ENCODE measurements around the gene TMTC1.
"Not testable (repeated sequence)": the region's sequence is repeated elsewhere in the genome, so short reads cannot be mapped to it uniquely, and the experiment has no call there.

The TMTC1 gene

DNA sequence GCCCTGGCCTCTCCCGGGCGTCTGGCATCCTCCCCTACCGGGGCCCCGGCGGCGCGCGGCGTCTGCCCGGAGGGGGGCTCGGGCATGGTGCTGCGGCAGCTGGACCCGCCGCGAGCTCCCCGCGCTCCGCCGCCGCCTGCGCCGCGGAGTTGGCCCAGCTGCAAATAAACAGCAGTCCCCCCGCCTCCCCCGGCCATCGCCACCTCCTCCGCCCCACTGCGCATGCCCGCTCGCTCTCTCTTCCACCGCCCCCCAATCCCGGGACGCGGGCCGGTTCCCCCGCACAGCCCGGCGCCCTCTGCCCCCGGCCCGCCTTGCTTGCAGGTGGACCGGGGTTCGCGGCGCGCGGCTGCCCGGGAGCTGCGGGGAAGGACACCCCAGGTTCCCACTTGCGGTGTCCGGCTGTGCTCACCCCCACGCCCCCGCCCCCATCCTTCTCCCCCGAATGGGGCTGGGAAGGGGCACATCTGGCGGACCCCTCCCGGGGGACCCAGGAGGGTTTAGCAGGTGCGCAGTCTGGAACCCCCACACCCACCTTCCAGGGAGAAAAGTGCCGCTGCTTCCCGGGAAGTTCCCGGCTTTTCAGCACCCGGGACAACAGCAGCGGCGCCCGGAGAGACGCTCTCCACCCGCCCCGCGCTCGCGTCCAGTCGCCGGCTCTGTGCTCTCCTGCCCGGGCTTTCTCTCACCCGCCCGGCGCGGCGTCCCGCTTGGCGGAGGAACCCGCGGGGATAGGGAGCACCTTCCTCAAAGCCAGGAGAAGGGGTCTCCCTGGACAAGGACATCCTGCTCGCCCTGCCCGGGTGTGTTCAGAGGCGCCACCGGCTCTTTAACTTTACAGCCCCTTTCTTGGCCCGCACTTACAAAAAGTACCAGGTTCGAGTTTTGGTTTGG is at the start of gene TMTC1:
TSS of gene TMTC1 (minus strand) at position 170 of the 894 bp plus-strand sequence. CDS start 191 bp downstream, outside the sequence.
- Mint-ChIP-seq H3K9me3 (no peaks in the 10 kb centered on the region), H3K27ac (no peak within 1 kb of the TSS), H3K4me1 (ENCODE audit: low read depth) (peaks cover 10% of the 10 kb centered on the region), H3K27me3 (ENCODE audit: low read depth) (peaks cover 45% of the 10 kb centered on the region), H3K36me3 (ENCODE audit: low read depth) (no peaks in the 10 kb centered on the region), H3K4me3 (peak within 1 kb of the TSS; percentile 71)
- peak; percentile 10 for DNase-seq (ENCODE audit: low spot score)

- Mint-ChIP-seq H3K36me3 (ENCODE audit: low read depth) (no peaks in the 10 kb centered on the region), H3K4me3 (no peak overlapping the region), H3K27ac (no peak overlapping the region), H3K4me1 (ENCODE audit: low read depth) (no peaks in the 10 kb centered on the region), H3K27me3 (ENCODE audit: low read depth) (no peaks in the 10 kb centered on the region), H3K9me3 (peaks cover 22% of the 10 kb centered on the region)
- DNase-seq (ENCODE audit: low spot score), result no peak
Observed at GRCh38 chr12:29831173-29831572, 47.4 kb upstream of the TMTC1 start.

DNA sequence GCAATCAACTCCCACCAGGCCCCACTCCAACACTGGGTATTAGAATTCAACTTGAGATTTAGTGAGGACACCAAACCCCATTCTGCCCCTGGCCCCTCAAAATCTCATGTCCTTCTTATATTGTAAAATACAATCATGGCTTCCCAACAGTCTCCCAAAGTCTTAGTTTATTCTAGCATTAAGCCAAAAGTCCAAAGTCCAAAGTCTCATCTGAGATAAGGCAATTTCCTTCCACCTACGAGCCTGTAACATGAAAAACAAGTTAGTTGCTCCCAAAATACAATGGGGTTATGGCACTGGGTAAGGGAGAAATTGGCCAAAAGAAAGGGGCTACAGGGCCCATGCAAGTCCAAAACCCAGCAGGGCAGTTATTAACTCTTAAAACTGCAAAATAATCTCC is 46.6 kb upstream of the TMTC1 start:
- Mint-ChIP-seq H3K27ac (no peak overlapping the region), H3K4me3 (no peak overlapping the region), H3K36me3 (ENCODE audit: low read depth) (no peaks in the 10 kb centered on the region), H3K4me1 (ENCODE audit: low read depth) (no peaks in the 10 kb centered on the region), H3K27me3 (ENCODE audit: low read depth) (no peaks in the 10 kb centered on the region), H3K9me3 (peaks cover 18% of the 10 kb centered on the region)
- no peak for DNase-seq (ENCODE audit: low spot score)

DNA sequence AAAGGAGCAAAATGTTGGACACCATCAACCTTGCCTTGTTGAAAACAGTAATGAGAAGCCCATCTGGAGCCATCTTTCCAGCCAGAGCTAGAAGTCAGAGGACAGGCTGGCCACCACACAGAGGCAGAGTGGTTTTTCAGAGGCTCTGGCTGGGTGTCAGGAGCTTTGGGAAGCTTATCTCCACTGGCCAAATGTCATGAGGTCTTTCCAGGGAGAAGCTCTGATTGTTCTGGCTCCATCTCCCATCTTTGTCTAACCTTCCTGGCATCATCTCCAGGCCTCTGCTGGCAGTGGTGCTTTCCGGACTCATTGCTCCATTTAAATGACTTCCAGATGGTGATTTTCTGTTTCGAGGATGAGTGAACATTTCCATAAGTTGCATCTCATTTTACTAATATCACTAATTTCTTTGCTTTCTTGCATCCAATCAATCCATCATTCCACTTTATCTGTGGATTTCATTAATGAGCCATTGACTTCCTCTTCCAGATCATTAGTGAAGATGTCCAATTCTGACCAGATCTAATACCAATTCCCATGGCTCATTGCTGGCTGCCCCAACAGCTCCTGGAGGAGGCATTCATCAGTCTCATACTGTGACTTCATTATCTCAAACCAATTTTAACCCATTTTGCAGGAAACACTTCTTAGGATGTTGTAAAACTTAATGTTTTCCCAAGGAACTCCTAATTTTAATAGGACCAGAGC is 35.3 kb upstream of the TMTC1 start:
- Mint-ChIP-seq H3K4me3 (no peak overlapping the region), H3K27me3 (ENCODE audit: low read depth) (no peaks in the 10 kb centered on the region), H3K27ac (no peak overlapping the region), H3K4me1 (ENCODE audit: low read depth) (no peaks in the 10 kb centered on the region), H3K9me3 (peaks cover 5% of the 10 kb centered on the region), H3K36me3 (ENCODE audit: low read depth) (no peaks in the 10 kb centered on the region)
- no peak for DNase-seq (ENCODE audit: low spot score)

DNA sequence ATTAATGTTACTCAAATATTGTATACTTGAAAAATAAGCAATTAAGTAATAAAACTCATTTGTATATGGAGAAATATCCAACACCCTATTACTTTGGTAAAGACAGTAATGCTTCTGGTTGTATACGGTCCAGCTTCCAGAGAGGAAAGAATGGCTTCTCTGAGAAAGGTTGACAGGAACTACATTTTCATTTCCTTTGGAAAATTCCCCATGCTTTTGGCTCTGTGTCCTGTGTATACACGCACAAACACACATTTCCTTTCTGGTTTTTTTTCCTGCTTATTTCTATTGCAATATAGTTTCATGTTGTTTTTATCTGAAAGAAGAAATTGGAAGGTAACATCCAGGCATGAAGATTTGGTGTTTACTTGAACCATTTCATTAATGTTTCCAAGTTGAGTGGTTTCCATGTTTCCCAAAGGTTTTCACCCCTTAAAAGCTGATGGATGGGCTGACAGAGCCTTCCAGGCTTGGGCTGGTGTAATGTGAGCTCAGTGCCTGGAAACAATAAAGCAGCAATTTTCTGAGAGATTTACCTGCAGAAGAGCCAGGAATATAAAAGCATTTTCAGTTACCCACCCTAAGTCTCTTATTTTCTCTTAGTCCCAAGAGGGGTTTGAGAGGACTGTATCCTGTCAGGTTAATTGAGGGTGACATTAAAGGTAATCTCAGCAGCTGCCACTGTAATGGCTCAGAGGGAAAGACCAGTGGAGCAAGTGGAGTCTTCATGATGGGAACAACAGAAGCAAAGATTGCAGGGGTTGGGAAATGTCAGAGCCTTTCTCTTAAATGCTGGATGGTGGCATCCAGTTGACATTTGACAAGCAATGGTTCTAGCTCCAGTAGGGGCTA is 33.4 kb upstream of the TMTC1 start:
- no peak for DNase-seq (ENCODE audit: low spot score)
- H3K27me3 Mint-ChIP-seq (ENCODE audit: low read depth), result no peaks in the 10 kb centered on the region
- no peaks in the 10 kb centered on the region for H3K4me1 Mint-ChIP-seq (ENCODE audit: low read depth)
- H3K9me3 Mint-ChIP-seq, result peaks cover 5% of the 10 kb centered on the region
- H3K4me3 Mint-ChIP-seq, result no peak overlapping the region
- no peak overlapping the region for H3K27ac Mint-ChIP-seq
- no peaks in the 10 kb centered on the region for H3K36me3 Mint-ChIP-seq (ENCODE audit: low read depth)

DNA sequence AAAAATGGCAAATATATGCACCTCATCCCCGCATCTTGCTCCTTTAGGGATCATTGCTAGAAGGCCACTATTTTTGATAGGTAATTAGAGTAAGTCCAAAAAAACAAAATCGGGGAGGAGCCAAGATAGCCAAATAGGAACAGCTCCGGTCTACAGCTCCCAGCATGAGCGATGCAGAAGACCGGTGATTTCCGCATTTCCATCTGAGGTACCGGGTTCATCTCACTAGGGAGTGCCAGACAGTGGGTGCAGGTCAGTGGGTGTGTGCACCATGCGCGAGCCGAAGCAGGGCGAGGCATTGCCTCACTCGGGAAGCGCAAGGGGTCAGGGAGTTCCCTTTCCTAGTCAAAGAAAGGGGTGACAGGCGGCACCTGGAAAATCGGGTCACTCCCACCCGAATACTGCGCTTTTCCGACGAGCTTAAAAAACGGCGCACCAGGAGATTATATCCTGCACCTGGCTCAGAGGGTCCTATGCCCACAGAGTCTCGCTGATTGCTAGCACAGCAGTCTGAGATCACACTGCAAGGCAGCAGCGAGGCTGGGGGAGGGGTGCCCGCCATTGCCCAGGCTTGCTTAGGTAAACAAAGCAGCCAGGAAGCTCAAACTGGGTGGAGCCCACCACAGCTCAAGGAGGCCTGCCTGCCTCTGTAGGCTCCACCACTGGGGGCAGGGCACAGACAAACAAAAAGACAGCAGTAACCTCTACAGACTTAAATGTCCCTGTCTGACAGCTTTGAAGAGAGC is 26.0 kb upstream of the TMTC1 start:
- H3K4me3 Mint-ChIP-seq; H3K27ac Mint-ChIP-seq; DNase-seq (ENCODE audit: low spot score); H3K4me1 Mint-ChIP-seq (ENCODE audit: low read depth); H3K9me3 Mint-ChIP-seq; H3K27me3 Mint-ChIP-seq (ENCODE audit: low read depth); H3K36me3 Mint-ChIP-seq (ENCODE audit: low read depth): not testable (repeated sequence)

DNA sequence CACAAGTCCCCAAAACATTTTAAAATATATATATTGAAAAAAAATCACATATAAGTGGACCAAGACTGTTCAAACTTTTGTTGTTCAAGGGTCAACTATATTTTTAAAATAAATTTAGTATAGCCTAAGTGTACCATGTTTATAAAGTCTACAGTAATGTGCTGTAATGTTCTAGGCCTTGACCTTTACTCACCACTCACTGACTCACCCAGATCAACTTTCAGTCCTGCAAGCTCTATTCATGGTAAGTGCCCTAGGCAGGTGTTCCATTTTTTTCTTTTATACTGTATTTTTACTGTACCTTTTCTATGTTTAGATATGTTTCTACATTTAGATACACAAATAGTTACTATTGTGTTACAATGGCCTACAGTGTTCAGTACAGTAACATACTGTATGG is 23.4 kb upstream of the TMTC1 start:
- Mint-ChIP-seq H3K36me3 (ENCODE audit: low read depth) (no peaks in the 10 kb centered on the region), H3K4me3 (no peak overlapping the region), H3K9me3 (no peaks in the 10 kb centered on the region), H3K4me1 (ENCODE audit: low read depth) (no peaks in the 10 kb centered on the region), H3K27ac (no peak overlapping the region), H3K27me3 (ENCODE audit: low read depth) (no peaks in the 10 kb centered on the region)
- DNase-seq (ENCODE audit: low spot score), result no peak

GRCh38 chr12:29804019-29804418 is 20.3 kb upstream of the TMTC1 start:
- no peaks in the 10 kb centered on the region for H3K9me3 Mint-ChIP-seq
- DNase-seq (ENCODE audit: low spot score), result no peak
- no peaks in the 10 kb centered on the region for H3K4me1 Mint-ChIP-seq (ENCODE audit: low read depth)
- H3K36me3 Mint-ChIP-seq (ENCODE audit: low read depth), result no peaks in the 10 kb centered on the region
- H3K27ac Mint-ChIP-seq, result no peak overlapping the region
- H3K4me3 Mint-ChIP-seq, result no peak overlapping the region
- no peaks in the 10 kb centered on the region for H3K27me3 Mint-ChIP-seq (ENCODE audit: low read depth)

DNA sequence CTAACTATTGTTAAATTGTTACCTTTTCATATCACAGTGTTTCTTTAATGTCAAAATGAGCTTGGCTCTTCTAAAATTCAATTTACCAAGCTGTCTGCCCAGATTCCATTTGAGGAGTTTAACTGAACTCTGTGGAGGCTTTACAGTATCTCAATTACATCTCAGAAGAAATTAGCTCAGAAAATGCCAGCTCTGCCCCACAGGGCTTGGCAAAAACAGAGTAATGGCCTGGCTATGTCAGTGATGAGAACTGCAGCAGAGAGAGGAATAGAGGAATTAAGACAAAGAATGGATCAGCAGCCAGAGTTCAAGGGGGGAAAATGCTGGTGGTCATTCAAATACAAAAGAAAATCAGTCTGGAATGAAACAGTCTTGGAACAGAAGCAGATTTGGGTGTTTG is 15.8 kb upstream of the TMTC1 start:
- H3K36me3 Mint-ChIP-seq (ENCODE audit: low read depth), result no peaks in the 10 kb centered on the region
- no peaks in the 10 kb centered on the region for H3K9me3 Mint-ChIP-seq
- no peak for DNase-seq (ENCODE audit: low spot score)
- no peak overlapping the region for H3K27ac Mint-ChIP-seq
- H3K27me3 Mint-ChIP-seq (ENCODE audit: low read depth), result no peaks in the 10 kb centered on the region
- no peaks in the 10 kb centered on the region for H3K4me1 Mint-ChIP-seq (ENCODE audit: low read depth)
- no peak overlapping the region for H3K4me3 Mint-ChIP-seq

GRCh38 chr12:29797565-29798355 is 14.0 kb upstream of the TMTC1 start:
- no peak overlapping the region for H3K4me3 Mint-ChIP-seq
- no peaks in the 10 kb centered on the region for H3K4me1 Mint-ChIP-seq (ENCODE audit: low read depth)
- H3K9me3 Mint-ChIP-seq, result peaks cover 7% of the 10 kb centered on the region
- H3K27me3 Mint-ChIP-seq (ENCODE audit: low read depth), result no peaks in the 10 kb centered on the region
- DNase-seq (ENCODE audit: low spot score), result no peak
- H3K36me3 Mint-ChIP-seq (ENCODE audit: low read depth), result no peaks in the 10 kb centered on the region
- no peak overlapping the region for H3K27ac Mint-ChIP-seq

- Mint-ChIP-seq H3K9me3 (peaks cover 7% of the 10 kb centered on the region), H3K27ac (no peak overlapping the region), H3K36me3 (ENCODE audit: low read depth) (no peaks in the 10 kb centered on the region), H3K27me3 (ENCODE audit: low read depth) (no peaks in the 10 kb centered on the region), H3K4me1 (ENCODE audit: low read depth) (no peaks in the 10 kb centered on the region), H3K4me3 (no peak overlapping the region)
- no peak for DNase-seq (ENCODE audit: low spot score)
Observed at GRCh38 chr12:29796823-29797263, 13.1 kb upstream of the TMTC1 start.

GRCh38 chr12:29795715-29796114 is 12.0 kb upstream of the TMTC1 start:
- no peak overlapping the region for H3K27ac Mint-ChIP-seq
- no peaks in the 10 kb centered on the region for H3K27me3 Mint-ChIP-seq (ENCODE audit: low read depth)
- no peaks in the 10 kb centered on the region for H3K36me3 Mint-ChIP-seq (ENCODE audit: low read depth)
- no peaks in the 10 kb centered on the region for H3K4me1 Mint-ChIP-seq (ENCODE audit: low read depth)
- H3K4me3 Mint-ChIP-seq, result no peak overlapping the region
- DNase-seq (ENCODE audit: low spot score), result no peak
- H3K9me3 Mint-ChIP-seq, result peaks cover 7% of the 10 kb centered on the region

DNA sequence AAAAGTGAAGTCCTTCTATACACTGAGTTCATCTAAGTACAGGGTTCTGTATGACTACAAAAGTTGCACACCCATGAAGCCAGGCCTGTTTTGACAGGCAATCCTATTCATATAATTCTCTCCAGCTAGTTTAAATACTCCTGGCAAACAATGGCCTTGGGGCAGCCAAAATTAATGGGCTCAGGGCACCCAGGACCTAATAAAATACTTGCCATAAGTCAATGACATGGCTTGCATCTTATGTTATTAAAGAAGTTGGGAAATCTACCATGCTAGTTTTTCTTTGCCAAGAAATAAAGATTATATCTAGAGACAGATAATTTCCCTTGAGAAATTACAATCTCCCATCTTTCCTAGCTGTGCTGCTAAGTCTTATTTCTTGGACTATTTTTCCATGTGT is 11.1 kb upstream of the TMTC1 start:
- no peaks in the 10 kb centered on the region for H3K36me3 Mint-ChIP-seq (ENCODE audit: low read depth)
- peaks cover 14% of the 10 kb centered on the region for H3K9me3 Mint-ChIP-seq
- no peak overlapping the region for H3K4me3 Mint-ChIP-seq
- no peaks in the 10 kb centered on the region for H3K4me1 Mint-ChIP-seq (ENCODE audit: low read depth)
- DNase-seq (ENCODE audit: low spot score), result no peak
- H3K27me3 Mint-ChIP-seq (ENCODE audit: low read depth), result no peaks in the 10 kb centered on the region
- no peak overlapping the region for H3K27ac Mint-ChIP-seq

Measured in T-helper 2 cell treated with Interferon-gamma antibody and Interleukin-4, amounts not matched to agents 5 μg/mL and 100 μg/mL, for 36 hours (primary cell).